ENCODE measurements around the gene PRKCA. TPM values are rescaled to one million over a fixed set of nuclear protein-coding genes. Genes with fewer than 3 reads are reported as not detected.

The PRKCA gene
- total RNA-seq, 2 donors from 2014 or later = 6.5 to 6.6 TPM

DNA sequence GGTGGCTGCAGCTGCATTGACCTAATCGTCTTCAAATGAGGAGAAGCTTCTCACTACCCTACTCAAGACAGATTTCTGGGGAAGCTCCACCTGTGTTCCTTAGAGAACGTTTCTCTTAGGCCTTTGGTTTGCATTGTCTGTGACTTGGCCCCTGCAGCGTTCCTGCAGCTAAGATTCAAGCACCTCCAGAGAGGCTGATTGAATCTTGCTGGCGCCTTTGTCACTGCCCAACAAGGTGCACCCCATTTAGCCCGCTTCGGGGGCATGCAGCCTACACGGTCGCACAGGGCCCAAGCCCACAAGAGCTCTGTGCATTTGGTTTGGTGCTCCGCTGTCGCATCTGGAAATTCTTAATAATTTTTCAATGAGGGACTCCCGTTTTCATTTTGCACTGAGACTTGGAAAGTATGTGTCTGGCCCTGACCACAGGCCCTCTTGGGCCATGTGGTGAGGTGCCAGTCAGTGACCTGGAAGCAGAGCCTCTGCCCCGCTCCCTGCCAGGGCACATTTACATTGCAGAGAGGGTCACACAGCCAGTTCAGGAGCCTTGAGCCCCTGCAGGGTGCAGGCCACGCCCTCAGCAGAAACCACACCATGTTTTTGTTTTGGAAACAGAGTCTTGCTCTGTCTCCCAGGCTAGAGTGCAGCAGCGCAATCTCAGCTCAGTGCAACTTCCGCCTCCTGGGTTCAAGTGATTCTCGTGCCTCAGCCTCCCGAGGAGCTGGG is 481.4 kb downstream of the PRKCA start:
- H3K4me3 ChIP-seq = no peak overlapping the region
- DNase-seq (no peak), ATAC-seq (no peak)
- H3K9me3 ChIP-seq = no peaks in the 10 kb centered on the region
- no peaks in the 10 kb centered on the region for H3K4me1 ChIP-seq
- H3K27me3 ChIP-seq = no peaks in the 10 kb centered on the region
- no peaks in the 10 kb centered on the region for H3K36me3 ChIP-seq (replicated peaks in 1 of 2; ENCODE audit: insufficient read depth in 1 of 2, low read depth in 2 of 2)
- intact Hi-C loops (cut with DNase I) = no loop called here
- H3K27ac ChIP-seq = no peak overlapping the region
- whole genome bisulfite sequencing, 2 donors = 87 to 95% methylated on average over 13 to 17 of the region's 17 CpGs
- no peak for TF ChIP-seq POLR2A (IDR thresholded peaks at IDR 0.05)
- TF ChIP-seq, protein P1, sequence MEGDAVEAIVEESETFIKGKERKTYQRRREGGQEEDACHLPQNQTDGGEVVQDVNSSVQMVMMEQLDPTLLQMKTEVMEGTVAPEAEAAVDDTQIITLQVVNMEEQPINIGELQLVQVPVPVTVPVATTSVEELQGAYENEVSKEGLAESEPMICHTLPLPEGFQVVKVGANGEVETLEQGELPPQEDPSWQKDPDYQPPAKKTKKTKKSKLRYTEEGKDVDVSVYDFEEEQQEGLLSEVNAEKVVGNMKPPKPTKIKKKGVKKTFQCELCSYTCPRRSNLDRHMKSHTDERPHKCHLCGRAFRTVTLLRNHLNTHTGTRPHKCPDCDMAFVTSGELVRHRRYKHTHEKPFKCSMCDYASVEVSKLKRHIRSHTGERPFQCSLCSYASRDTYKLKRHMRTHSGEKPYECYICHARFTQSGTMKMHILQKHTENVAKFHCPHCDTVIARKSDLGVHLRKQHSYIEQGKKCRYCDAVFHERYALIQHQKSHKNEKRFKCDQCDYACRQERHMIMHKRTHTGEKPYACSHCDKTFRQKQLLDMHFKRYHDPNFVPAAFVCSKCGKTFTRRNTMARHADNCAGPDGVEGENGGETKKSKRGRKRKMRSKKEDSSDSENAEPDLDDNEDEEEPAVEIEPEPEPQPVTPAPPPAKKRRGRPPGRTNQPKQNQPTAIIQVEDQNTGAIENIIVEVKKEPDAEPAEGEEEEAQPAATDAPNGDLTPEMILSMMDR (IDR thresholded peaks at IDR 0.05) = no peak

DNA sequence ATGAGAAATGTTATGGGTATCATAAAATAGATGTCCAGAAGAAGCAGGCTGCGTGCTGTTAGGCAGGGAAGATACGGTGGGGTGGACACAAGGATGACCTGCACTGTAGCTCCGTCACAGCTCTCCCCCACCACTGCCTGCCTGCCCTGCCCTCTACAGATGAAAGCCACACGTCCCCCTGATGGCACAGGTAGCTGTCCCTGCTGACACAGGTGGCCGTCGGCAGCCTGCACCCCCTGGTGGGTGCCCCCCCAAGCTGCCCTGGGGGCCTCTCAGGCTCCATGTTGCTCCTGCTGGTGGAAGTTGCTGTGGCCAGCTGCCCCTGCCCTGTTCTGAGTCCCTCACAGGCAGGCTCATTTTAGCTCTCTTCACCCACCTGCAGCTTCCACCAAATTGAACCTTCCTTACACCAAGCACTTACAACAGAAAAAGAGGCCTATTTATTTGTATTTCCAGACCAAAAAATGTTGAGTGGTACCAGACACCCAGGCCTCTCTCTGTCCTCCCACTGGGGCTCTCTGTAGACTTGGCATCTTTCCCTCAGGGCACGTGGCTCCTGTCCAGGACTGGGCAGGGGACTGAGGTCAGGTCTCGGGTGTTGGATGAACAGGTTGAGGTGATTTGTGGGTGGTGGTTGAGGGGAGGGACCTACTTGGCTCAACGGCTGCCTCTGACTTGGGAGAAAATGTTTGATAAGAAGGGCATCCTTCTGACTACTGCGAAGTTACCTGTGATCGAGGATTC is 482.4 kb downstream of the PRKCA start:
- TF ChIP-seq, protein P1 (IDR thresholded peaks at IDR 0.05) = no peak
- TF ChIP-seq POLR2A (IDR thresholded peaks at IDR 0.05) = no peak
- Histone ChIP-seq H3K27me3 (no peaks in the 10 kb centered on the region), H3K9me3 (no peaks in the 10 kb centered on the region), H3K27ac (no peak overlapping the region), H3K4me3 (no peak overlapping the region), H3K36me3 (replicated peaks in 1 of 2; ENCODE audit: insufficient read depth in 1 of 2, low read depth in 2 of 2) (no peaks in the 10 kb centered on the region), H3K4me1 (no peaks in the 10 kb centered on the region)
- WGBS, 2 donors = 85 to 88% methylated on average over 11 of the region's 11 CpGs
- no peak for ATAC-seq
- no peak for DNase-seq
- intact Hi-C loops (cut with DNase I) = no loop called here

DNA sequence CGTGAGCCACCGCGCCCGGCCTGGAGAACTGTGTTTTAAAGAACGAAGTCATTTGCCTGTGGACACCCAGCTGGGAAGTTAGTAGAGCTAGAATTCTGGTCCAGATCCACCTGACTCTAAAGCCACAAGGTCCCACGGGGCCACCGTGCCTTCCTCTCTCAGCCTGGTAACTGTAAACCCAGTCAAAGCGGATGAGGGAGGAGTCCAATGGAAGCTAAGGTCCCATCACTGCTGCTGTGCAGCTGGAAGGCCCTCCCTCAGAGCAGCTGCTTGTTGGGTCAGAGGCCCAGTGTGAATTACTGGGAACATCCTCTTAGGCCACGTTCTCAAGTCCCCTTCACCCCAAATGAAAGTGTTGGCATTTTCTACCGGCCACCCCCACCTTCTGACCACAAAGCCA is 483.7 kb downstream of the PRKCA start:
- TF ChIP-seq, protein P1 (IDR thresholded peaks at IDR 0.05) = no peak
- TF ChIP-seq POLR2A (IDR thresholded peaks at IDR 0.05) = no peak
- Histone ChIP-seq H3K4me3 (no peak overlapping the region), H3K27me3 (no peaks in the 10 kb centered on the region), H3K36me3 (replicated peaks in 1 of 2; ENCODE audit: insufficient read depth in 1 of 2, low read depth in 2 of 2) (no peaks in the 10 kb centered on the region), H3K4me1 (no peaks in the 10 kb centered on the region), H3K27ac (no peak overlapping the region), H3K9me3 (no peaks in the 10 kb centered on the region)
- DNase-seq = no peak
- WGBS, 2 donors = 79 to 94% methylated on average over 5 to 10 of the region's 10 CpGs
- intact Hi-C loops (cut with DNase I) = no loop called here
- ATAC-seq = no peak

DNA sequence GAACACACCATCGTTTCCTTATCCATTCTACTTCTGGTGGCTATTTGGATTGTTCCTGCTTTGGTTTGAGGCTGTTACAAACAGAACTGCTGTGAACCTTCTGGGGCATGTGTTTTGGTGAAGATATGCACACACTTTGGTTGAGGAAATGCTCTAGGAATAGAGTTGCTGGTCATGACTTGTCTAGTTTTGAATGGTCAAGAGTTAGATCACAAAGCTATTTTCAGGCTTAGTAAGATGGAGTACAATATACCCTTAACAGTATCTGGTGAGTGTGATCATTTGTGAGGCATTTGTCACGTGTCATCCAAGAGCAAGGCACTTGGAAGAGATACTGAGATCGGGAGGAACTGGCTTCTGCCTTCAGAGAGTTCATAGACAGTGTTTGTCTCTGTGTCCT is 485.5 kb downstream of the PRKCA start:
- TF ChIP-seq, protein P1 (IDR thresholded peaks at IDR 0.05) = no peak
- no peak for TF ChIP-seq POLR2A (IDR thresholded peaks at IDR 0.05)
- Histone ChIP-seq H3K36me3 (replicated peaks in 1 of 2; ENCODE audit: insufficient read depth in 1 of 2, low read depth in 2 of 2) (no peaks in the 10 kb centered on the region), H3K27me3 (no peaks in the 10 kb centered on the region), H3K9me3 (no peaks in the 10 kb centered on the region), H3K4me3 (no peak overlapping the region), H3K4me1 (no peaks in the 10 kb centered on the region), H3K27ac (no peak overlapping the region)
- DNase-seq (no peak), ATAC-seq (no peak)
- intact Hi-C loops (cut with DNase I) = no loop called here
- WGBS, 2 donors = 65 to 78% methylated on average over 3 of the region's 3 CpGs
